ENCODE results near the gene CRLF2. TPM values are rescaled to one million over a fixed set of nuclear protein-coding genes. Genes with fewer than 3 reads are reported as not detected.

CRLF2 gene
- total RNA-seq, 2 experiments from 2014 or later: 0.80 to 3.3 TPM

DNA sequence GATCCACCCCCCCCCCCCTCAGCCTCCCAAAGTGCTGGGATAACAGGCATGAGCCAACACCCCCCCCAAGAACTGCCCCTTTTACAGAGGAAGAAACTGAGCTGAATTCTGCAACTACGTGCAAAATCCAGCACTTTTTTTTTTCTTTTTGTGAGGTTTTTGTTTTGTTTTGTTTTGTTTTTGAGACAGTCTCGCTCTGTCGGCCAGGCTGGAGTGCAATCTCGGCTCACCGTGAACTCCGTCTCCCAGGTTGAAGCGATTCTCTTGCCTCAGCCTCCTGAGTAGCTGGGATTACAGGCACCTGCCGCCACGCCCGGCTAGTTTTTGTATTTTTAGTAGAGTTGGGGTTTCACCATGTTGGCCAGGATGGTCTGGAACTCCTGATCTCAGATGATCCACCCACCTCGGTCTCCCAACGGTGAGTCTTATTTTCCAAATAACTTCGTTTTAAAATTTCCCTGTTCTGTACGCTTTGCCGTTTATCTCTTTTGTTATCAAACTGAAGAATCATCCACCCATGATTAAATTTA is 4.9 kb downstream of the CRLF2 start:
- ChIA-PET POLR2A (no interaction called here), CTCF (ENCODE audit: unreplicated experiment) (no interaction called here)
- Histone ChIP-seq H2AFZ (ENCODE audit: low read length) (peak overlapping the region; percentile 61; the same call in 1 of the 2 replicates), H3K4me1 (ENCODE audit: insufficient read depth, low read length, poor library complexity, severe bottlenecking) (peaks cover 30% of the 10 kb centered on the region), H3K79me2 (ENCODE audit: insufficient read depth, low read depth, low read length) (no peaks in the 10 kb centered on the region), H3K4me3 (ENCODE audit: low read depth, low read length, poor library complexity, severe bottlenecking) (peak overlapping the region; percentile 49), H3K36me3 (ENCODE audit: insufficient read depth, low read length) (no peaks in the 10 kb centered on the region), H3K9me3 (ENCODE audit: low read length) (no peaks in the 10 kb centered on the region), H3K27ac (ENCODE audit: low read depth, low read length, poor library complexity, severe bottlenecking) (peak overlapping the region; percentile 21), H3K4me2 (ENCODE audit: low read length) (peak overlapping the region; percentile 71), H3K9me2 (ENCODE audit: insufficient read depth, low read length) (no peaks in the 10 kb centered on the region), H4K20me1 (ENCODE audit: insufficient read depth, low read length) (no peaks in the 10 kb centered on the region)
- DNase-seq (ENCODE audit: low spot score): no peak
- intact Hi-C loops (cut with micrococcal nuclease; ENCODE audit: unreplicated experiment): loop anchor here (5.0 kb wide), 1 partner anchor 185 kb away; the partner anchor contains the start of gene SLC25A6
- TF ChIP-seq, protein P1, sequence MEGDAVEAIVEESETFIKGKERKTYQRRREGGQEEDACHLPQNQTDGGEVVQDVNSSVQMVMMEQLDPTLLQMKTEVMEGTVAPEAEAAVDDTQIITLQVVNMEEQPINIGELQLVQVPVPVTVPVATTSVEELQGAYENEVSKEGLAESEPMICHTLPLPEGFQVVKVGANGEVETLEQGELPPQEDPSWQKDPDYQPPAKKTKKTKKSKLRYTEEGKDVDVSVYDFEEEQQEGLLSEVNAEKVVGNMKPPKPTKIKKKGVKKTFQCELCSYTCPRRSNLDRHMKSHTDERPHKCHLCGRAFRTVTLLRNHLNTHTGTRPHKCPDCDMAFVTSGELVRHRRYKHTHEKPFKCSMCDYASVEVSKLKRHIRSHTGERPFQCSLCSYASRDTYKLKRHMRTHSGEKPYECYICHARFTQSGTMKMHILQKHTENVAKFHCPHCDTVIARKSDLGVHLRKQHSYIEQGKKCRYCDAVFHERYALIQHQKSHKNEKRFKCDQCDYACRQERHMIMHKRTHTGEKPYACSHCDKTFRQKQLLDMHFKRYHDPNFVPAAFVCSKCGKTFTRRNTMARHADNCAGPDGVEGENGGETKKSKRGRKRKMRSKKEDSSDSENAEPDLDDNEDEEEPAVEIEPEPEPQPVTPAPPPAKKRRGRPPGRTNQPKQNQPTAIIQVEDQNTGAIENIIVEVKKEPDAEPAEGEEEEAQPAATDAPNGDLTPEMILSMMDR (conservative IDR thresholded peaks at IDR 0.05; ENCODE audit: low read length): no peak
- TF ChIP-seq EZH2phosphoT487 (IDR thresholded peaks at IDR 0.05; ENCODE audit: borderline replicate concordance, low read depth, low read length): no peak
- no TSS peak for BruUV-seq (replicated peaks)

DNA sequence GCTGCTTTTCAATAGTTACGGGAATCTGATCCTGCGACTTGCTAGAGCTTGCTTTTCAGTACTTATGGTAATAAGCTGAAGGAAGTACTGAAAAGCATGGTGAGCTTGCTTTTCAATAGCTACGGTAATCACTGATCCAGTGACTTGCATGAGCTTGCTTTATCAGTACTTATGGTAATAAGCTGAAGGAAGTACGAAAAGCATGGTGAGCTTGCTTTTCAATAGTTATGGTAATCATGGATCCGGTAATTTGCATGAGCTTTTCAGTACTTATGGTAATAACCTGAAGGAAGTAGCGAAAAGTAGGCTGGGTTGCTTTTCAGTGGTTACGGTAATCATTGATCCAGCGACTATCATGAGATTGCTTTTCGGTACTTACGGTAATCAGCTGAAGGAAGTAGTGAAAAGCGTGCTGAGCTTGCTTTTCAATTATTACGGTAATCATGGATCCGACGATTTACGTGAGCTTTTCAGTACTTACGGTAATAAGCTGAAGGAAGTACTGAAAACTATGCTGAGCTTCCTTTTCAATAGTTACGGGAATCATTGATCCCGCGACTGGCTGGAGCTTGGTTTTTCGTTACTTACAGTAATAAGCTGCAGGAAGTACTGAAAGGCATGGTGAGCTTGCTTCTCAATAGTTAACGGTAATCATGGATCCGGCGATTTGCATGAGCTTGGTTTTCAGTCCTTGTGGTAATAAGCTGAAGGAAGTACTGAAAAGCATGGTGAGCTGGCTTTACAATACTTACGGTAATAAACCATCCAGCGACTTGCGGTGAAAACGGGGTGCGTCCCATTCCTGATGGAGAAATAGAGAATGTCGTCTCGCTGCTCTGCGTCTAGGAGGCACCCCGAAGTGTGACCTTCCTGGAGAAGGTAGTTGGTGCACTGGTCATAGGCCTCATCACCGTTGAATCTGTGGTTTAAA is 6.5 kb downstream of the CRLF2 start:
- Histone ChIP-seq H3K27ac (ENCODE audit: low read depth, low read length, poor library complexity, severe bottlenecking) (peak overlapping the region; percentile 63), H3K9me3 (ENCODE audit: low read length) (no peaks in the 10 kb centered on the region), H3K4me3 (ENCODE audit: low read depth, low read length, poor library complexity, severe bottlenecking) (peak overlapping the region; percentile 72), H3K4me2 (ENCODE audit: low read length) (peak overlapping the region; percentile 71), H3K9me2 (ENCODE audit: insufficient read depth, low read length) (no peaks in the 10 kb centered on the region), H3K36me3 (ENCODE audit: insufficient read depth, low read length) (no peaks in the 10 kb centered on the region), H3K79me2 (ENCODE audit: insufficient read depth, low read depth, low read length) (no peaks in the 10 kb centered on the region), H4K20me1 (ENCODE audit: insufficient read depth, low read length) (no peaks in the 10 kb centered on the region), H2AFZ (ENCODE audit: low read length) (peak overlapping the region; percentile 94), H3K4me1 (ENCODE audit: insufficient read depth, low read length, poor library complexity, severe bottlenecking) (peaks cover 24% of the 10 kb centered on the region)
- POLR2A ChIA-PET: no interaction called here
- no TSS peak for BruUV-seq (replicated peaks)
- peak; percentile 95 for DNase-seq (ENCODE audit: low spot score)
- intact Hi-C loops (cut with micrococcal nuclease; ENCODE audit: unreplicated experiment): loop anchor here (1.0 to 5.0 kb wide), 3 partner anchors 9 to 186 kb away; partner anchors contain the start of gene SLC25A6
- TF ChIP-seq EZH2phosphoT487 (IDR thresholded peaks at IDR 0.05; ENCODE audit: borderline replicate concordance, low read depth, low read length): no peak
- TF ChIP-seq, protein P1 (conservative IDR thresholded peaks at IDR 0.05; ENCODE audit: low read length): no peak
- CTCF ChIA-PET (ENCODE audit: unreplicated experiment): no interaction called here

DNA sequence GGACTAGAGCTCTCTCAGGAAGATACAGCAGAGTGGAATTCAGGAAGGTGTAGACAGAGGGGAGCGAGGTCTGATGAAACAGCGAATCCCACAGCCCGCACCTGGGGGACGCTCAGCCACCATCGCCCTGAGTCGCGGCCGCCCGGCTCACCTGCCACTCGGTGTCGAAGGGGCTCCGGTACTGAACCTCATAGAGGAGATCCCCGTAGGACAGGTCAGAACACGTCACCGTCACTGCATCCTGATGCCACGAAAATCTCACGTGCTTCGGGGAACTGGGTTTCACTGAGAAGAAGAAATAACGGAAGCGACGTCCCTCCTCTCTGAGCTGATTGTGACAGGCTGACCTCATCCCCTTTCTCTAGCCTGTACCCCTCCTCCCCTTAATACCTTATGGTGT is 10.2 kb downstream of the CRLF2 start:
- Histone ChIP-seq H3K27ac (ENCODE audit: low read depth, low read length, poor library complexity, severe bottlenecking) (no peak overlapping the region), H3K36me3 (ENCODE audit: insufficient read depth, low read length) (no peaks in the 10 kb centered on the region), H2AFZ (ENCODE audit: low read length) (no peak overlapping the region), H3K4me3 (ENCODE audit: low read depth, low read length, poor library complexity, severe bottlenecking) (no peak overlapping the region), H4K20me1 (ENCODE audit: insufficient read depth, low read length) (no peaks in the 10 kb centered on the region), H3K9me2 (ENCODE audit: insufficient read depth, low read length) (no peaks in the 10 kb centered on the region), H3K79me2 (ENCODE audit: insufficient read depth, low read depth, low read length) (no peaks in the 10 kb centered on the region), H3K9me3 (ENCODE audit: low read length) (no peaks in the 10 kb centered on the region), H3K4me1 (ENCODE audit: insufficient read depth, low read length, poor library complexity, severe bottlenecking) (peaks cover 11% of the 10 kb centered on the region), H3K4me2 (ENCODE audit: low read length) (no peak overlapping the region)
- ChIA-PET CTCF (ENCODE audit: unreplicated experiment) (no interaction called here), POLR2A (no interaction called here)
- intact Hi-C loops (cut with micrococcal nuclease; ENCODE audit: unreplicated experiment): no loop called here
- DNase-seq (ENCODE audit: low spot score): no peak
- no TSS peak for BruUV-seq (replicated peaks)
- no peak for TF ChIP-seq EZH2phosphoT487 (IDR thresholded peaks at IDR 0.05; ENCODE audit: borderline replicate concordance, low read depth, low read length)
- TF ChIP-seq, protein P1 (conservative IDR thresholded peaks at IDR 0.05; ENCODE audit: low read length): no peak

Data from OCI-LY7 (cell line).